ENCODE data around the gene HES6.

Gene HES6

GRCh38 chr2:238252766-238253630, 13.2 kb upstream of the HES6 start:
- no peak for DNase-seq (ENCODE audit: extremely low read depth, low read depth)
- TF ChIP-seq CTCF (IDR thresholded peaks at IDR 0.05; ENCODE audit: low read depth, low read length, missing control alignments), result no peak
- no peak overlapping the region for H3K4me3 ChIP-seq (replicated peaks; ENCODE audit: low read depth, low read length)

GRCh38 chr2:238251986-238252385, 12.1 kb upstream of the HES6 start:
- TF ChIP-seq CTCF (IDR thresholded peaks at IDR 0.05; ENCODE audit: low read depth, low read length, missing control alignments), result no peak
- no peak for DNase-seq (ENCODE audit: extremely low read depth, low read depth)
- H3K4me3 ChIP-seq (replicated peaks; ENCODE audit: low read depth, low read length), result no peak overlapping the region

- no peak for TF ChIP-seq CTCF (IDR thresholded peaks at IDR 0.05; ENCODE audit: low read depth, low read length, missing control alignments)
- no peak for DNase-seq (ENCODE audit: extremely low read depth, low read depth)
- H3K4me3 ChIP-seq (replicated peaks; ENCODE audit: low read depth, low read length), result no peak overlapping the region
These were observed 11.5 kb upstream of the HES6 start for GRCh38 chr2:238251331-238251730.

- DNase-seq (ENCODE audit: extremely low read depth, low read depth), result no peak
- TF ChIP-seq CTCF (IDR thresholded peaks at IDR 0.05; ENCODE audit: low read depth, low read length, missing control alignments), result no peak
- H3K4me3 ChIP-seq (replicated peaks; ENCODE audit: low read depth, low read length), result no peak overlapping the region
These were observed 11.1 kb upstream of the HES6 start for GRCh38 chr2:238250896-238251295.

- H3K4me3 ChIP-seq (replicated peaks; ENCODE audit: low read depth, low read length), result no peak overlapping the region
- DNase-seq (ENCODE audit: extremely low read depth, low read depth), result no peak
- TF ChIP-seq CTCF (IDR thresholded peaks at IDR 0.05; ENCODE audit: low read depth, low read length, missing control alignments), result no peak
These were observed 8.1 kb upstream of the HES6 start for GRCh38 chr2:238247841-238248453.

- TF ChIP-seq CTCF (IDR thresholded peaks at IDR 0.05; ENCODE audit: low read depth, low read length, missing control alignments), result no peak
- no peak for DNase-seq (ENCODE audit: extremely low read depth, low read depth)
- H3K4me3 ChIP-seq (replicated peaks; ENCODE audit: low read depth, low read length), result no peak overlapping the region
These were observed 7.4 kb upstream of the HES6 start for GRCh38 chr2:238247002-238247822.
